Measurements from ENCODE around the gene XCR1.

DNA sequence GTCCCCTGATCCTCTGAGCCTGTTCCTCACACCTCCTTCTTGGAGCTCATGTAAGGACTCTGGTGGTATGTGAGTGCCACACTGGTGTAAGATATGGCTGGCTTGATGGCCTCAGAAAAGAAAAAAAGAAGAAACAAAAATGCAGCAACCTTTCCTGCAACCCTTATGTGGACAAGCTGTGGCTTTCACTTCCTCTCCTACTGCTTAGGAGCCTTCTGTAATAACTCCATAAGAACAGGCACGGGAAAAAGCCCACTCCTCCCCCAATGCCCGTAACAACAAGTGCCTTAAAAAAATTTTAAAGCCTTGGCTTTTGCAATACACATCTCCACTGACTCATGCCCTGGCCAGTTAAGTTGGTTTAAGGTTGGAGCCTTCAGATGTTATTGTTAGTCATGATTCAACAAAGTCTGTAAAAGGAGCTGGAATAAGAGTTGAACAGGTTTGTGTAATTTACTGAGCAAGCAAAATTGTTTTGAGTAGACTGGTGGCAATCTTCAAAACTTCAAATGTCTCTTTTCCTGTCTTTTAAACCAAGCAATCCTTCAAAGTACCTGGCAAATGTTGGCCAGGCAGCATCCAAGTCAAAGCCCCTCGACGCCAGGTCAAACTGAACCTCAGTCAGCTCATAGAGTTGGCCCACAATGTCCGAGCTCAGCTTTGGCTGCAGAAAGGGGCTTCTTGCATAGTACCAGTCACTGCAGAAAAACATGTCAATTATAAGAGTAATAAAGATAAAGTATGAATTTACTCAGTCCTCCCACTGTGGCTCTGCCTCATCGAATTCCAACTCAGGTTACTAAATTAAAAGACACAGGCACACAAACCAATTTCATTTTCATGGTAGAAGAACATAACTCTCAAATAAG lies 54.5 kb downstream of the XCR1 start:
- TF ChIP-seq TCF7L2 (IDR thresholded peaks at IDR 0.05; ENCODE audit: borderline replicate concordance, extremely low read depth, insufficient read depth, insufficient read length) (no peak), JUND (IDR thresholded peaks at IDR 0.05) (no peak), ZNF274 (IDR thresholded peaks at IDR 0.05; ENCODE audit: low read depth, low read length) (no peak), POLR2AphosphoS5 (IDR thresholded peaks at IDR 0.05; ENCODE audit: low read depth, low read length) (no peak), CEBPB (IDR thresholded peaks at IDR 0.05; ENCODE audit: low read depth) (no peak), EZH2phosphoT487 (IDR thresholded peaks at IDR 0.05; ENCODE audit: borderline replicate concordance) (no peak), POLR2A (IDR thresholded peaks at IDR 0.05; ENCODE audit: borderline replicate concordance, extremely low read depth, insufficient read depth, insufficient read length) (no peak), ELF1 (IDR thresholded peaks at IDR 0.05; ENCODE audit: borderline replicate concordance, low read depth) (no peak), SIN3A (IDR thresholded peaks at IDR 0.05; ENCODE audit: low read depth) (no peak), FOSL1 (IDR thresholded peaks at IDR 0.05; ENCODE audit: low read depth) (no peak), EZH2 (IDR thresholded peaks at IDR 0.05) (no peak)
- TF ChIP-seq, protein P1, sequence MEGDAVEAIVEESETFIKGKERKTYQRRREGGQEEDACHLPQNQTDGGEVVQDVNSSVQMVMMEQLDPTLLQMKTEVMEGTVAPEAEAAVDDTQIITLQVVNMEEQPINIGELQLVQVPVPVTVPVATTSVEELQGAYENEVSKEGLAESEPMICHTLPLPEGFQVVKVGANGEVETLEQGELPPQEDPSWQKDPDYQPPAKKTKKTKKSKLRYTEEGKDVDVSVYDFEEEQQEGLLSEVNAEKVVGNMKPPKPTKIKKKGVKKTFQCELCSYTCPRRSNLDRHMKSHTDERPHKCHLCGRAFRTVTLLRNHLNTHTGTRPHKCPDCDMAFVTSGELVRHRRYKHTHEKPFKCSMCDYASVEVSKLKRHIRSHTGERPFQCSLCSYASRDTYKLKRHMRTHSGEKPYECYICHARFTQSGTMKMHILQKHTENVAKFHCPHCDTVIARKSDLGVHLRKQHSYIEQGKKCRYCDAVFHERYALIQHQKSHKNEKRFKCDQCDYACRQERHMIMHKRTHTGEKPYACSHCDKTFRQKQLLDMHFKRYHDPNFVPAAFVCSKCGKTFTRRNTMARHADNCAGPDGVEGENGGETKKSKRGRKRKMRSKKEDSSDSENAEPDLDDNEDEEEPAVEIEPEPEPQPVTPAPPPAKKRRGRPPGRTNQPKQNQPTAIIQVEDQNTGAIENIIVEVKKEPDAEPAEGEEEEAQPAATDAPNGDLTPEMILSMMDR (IDR thresholded peaks at IDR 0.05 in 2 of 3, conservative IDR thresholded peaks at IDR 0.05 in 1 of 3; ENCODE audit: borderline replicate concordance in 1 of 3, insufficient read depth in 1 of 3, low read depth in 2 of 3, low read length in 2 of 3): no peak
- TF ChIP-seq, protein P2, sequence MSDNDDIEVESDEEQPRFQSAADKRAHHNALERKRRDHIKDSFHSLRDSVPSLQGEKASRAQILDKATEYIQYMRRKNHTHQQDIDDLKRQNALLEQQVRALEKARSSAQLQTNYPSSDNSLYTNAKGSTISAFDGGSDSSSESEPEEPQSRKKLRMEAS (IDR thresholded peaks at IDR 0.05): no peak
- TF ChIP-seq, protein P3, sequence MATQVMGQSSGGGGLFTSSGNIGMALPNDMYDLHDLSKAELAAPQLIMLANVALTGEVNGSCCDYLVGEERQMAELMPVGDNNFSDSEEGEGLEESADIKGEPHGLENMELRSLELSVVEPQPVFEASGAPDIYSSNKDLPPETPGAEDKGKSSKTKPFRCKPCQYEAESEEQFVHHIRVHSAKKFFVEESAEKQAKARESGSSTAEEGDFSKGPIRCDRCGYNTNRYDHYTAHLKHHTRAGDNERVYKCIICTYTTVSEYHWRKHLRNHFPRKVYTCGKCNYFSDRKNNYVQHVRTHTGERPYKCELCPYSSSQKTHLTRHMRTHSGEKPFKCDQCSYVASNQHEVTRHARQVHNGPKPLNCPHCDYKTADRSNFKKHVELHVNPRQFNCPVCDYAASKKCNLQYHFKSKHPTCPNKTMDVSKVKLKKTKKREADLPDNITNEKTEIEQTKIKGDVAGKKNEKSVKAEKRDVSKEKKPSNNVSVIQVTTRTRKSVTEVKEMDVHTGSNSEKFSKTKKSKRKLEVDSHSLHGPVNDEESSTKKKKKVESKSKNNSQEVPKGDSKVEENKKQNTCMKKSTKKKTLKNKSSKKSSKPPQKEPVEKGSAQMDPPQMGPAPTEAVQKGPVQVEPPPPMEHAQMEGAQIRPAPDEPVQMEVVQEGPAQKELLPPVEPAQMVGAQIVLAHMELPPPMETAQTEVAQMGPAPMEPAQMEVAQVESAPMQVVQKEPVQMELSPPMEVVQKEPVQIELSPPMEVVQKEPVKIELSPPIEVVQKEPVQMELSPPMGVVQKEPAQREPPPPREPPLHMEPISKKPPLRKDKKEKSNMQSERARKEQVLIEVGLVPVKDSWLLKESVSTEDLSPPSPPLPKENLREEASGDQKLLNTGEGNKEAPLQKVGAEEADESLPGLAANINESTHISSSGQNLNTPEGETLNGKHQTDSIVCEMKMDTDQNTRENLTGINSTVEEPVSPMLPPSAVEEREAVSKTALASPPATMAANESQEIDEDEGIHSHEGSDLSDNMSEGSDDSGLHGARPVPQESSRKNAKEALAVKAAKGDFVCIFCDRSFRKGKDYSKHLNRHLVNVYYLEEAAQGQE (IDR thresholded peaks at IDR 0.05; ENCODE audit: low read depth): no peak

All from HCT116 (cell line).